Stromal cell of bone marrow (primary cell): ENCODE results near the gene PROB1.
A peak's percentile ranks its signal among the peaks of the same experiment; 100 is the strongest.
"Not testable (repeated sequence)": the region's sequence is repeated elsewhere in the genome, so short reads cannot be mapped to it uniquely, and the experiment has no call there.

Experiments
- DNase-seq: peaks from one replicate; pipeline ENCODE4 v3.0.0-alpha.2; 2012; ENCODE audit warnings: low read depth

The PROB1 gene

GRCh38 chr5:139410993-139411828, 16.3 kb upstream of the PROB1 start:
- no peak for DNase-seq

GRCh38 chr5:139410121-139410992, 15.5 kb upstream of the PROB1 start:
- no peak for DNase-seq

GRCh38 chr5:139409116-139409515, 14.2 kb upstream of the PROB1 start:
- DNase-seq = not testable (repeated sequence)

- DNase-seq = no peak
Measured at GRCh38 chr5:139408191-139408590, 13.3 kb upstream of the PROB1 start.

GRCh38 chr5:139407517-139407916, 12.6 kb upstream of the PROB1 start:
- DNase-seq = no peak

GRCh38 chr5:139406963-139407362, 12.1 kb upstream of the PROB1 start:
- DNase-seq = no peak

GRCh38 chr5:139404484-139404840, 9.6 kb upstream of the PROB1 start:
- no peak for DNase-seq

GRCh38 chr5:139403787-139404483, 9.0 kb upstream of the PROB1 start, which contains the start of gene SPATA24:
TSS of gene SPATA24 (minus strand) at chr5:139404089. CDS start at chr5:139404060, 29 bp downstream.
- DNase-seq = peak; percentile 94

- DNase-seq = no peak
Measured at GRCh38 chr5:139403418-139403786, 8.5 kb upstream of the PROB1 start.

- no peak for DNase-seq
Measured at GRCh38 chr5:139402561-139403158, 7.8 kb upstream of the PROB1 start.

GRCh38 chr5:139401546-139401945, 6.6 kb upstream of the PROB1 start:
- DNase-seq = no peak

GRCh38 chr5:139399501-139400121, 4.7 kb upstream of the PROB1 start:
- DNase-seq = no peak

GRCh38 chr5:139397921-139398320, 3.0 kb upstream of the PROB1 start:
- no peak for DNase-seq

- DNase-seq = no peak
Measured at GRCh38 chr5:139396691-139397090, 1.8 kb upstream of the PROB1 start.

GRCh38 chr5:139395844-139396640, 1.1 kb upstream of the PROB1 start:
- DNase-seq = no peak

- no peak for DNase-seq
Measured at GRCh38 chr5:139394123-139394653, 716 bp downstream of the PROB1 start.

GRCh38 chr5:139393497-139394122, 1.3 kb downstream of the PROB1 start:
- no peak for DNase-seq

- DNase-seq = no peak
Measured at GRCh38 chr5:139392678-139393496, 2.0 kb downstream of the PROB1 start.

GRCh38 chr5:139392324-139392677, 2.6 kb downstream of the PROB1 start:
- DNase-seq = no peak
